Nephron (organoid): ENCODE results near the gene LRRC4C.

Experiments used
- H3K27ac Mint-ChIP-seq, 3 experiments: 2 replicates each; pipeline ENCODE4 v1.8.0; 2020; ENCODE audit warnings: mixed read lengths in 3 of 3, mild to moderate bottlenecking in 2 of 3, moderate library complexity in 1 of 3
- H3K27me3 Mint-ChIP-seq: 2 replicates; pipeline ENCODE4 v1.8.0; 2021; ENCODE audit warnings: low read depth, mild to moderate bottlenecking, moderate library complexity, mixed read lengths
- H3K36me3 Mint-ChIP-seq: 2 replicates; pipeline ENCODE4 v1.8.0; 2020; ENCODE audit warnings: low read depth, mixed read lengths
- H3K4me1 Mint-ChIP-seq: 2 replicates; pipeline ENCODE4 v1.8.0; 2020; ENCODE audit warnings: mixed read lengths
- H3K4me3 Mint-ChIP-seq, 3 experiments: 2 replicates each; pipeline ENCODE4 v1.8.0; 2020; ENCODE audit warnings: mild to moderate bottlenecking in 3 of 3, mixed read lengths in 3 of 3, moderate library complexity in 2 of 3
- H3K9me3 Mint-ChIP-seq: 2 replicates; pipeline ENCODE4 v1.8.0; 2020; ENCODE audit warnings: mixed read lengths
- CTCF ChIP-seq, 3 experiments: fragments of 200-600 bp; sonication (generic); IDR thresholded peaks; one replicate each; pipeline ENCODE4 v1.5.0; 2021; ENCODE audit warnings: antibody characterized with exemption in 3 of 3; ENCODE audit not compliant: unreplicated experiment in 3 of 3

Gene LRRC4C

GRCh38 chr11:40987776-40988435 lies 471.5 kb downstream of the LRRC4C start:
- H3K9me3 Mint-ChIP-seq: peaks cover 2% of the 10 kb centered on the region
- peaks cover 3% of the 10 kb centered on the region for H3K27me3 Mint-ChIP-seq
- TF ChIP-seq CTCF (IDR thresholded peaks at IDR 0.05; ENCODE audit: unreplicated experiment in 3 of 3): no peak
- no peaks in the 10 kb centered on the region for H3K36me3 Mint-ChIP-seq
- H3K27ac Mint-ChIP-seq: peak overlapping the region; percentile 1 to 38 (median 21)
- H3K4me1 Mint-ChIP-seq: no peaks in the 10 kb centered on the region
- no peak overlapping the region for H3K4me3 Mint-ChIP-seq

- Mint-ChIP-seq H3K4me3 (no peak overlapping the region), H3K27ac (no peak overlapping the region), H3K4me1 (no peaks in the 10 kb centered on the region), H3K36me3 (no peaks in the 10 kb centered on the region), H3K27me3 (peaks cover 3% of the 10 kb centered on the region), H3K9me3 (peaks cover 2% of the 10 kb centered on the region)
- no peak for TF ChIP-seq CTCF (IDR thresholded peaks at IDR 0.05; ENCODE audit: unreplicated experiment in 3 of 3)
Measured at GRCh38 chr11:40986320-40986719, 473.1 kb downstream of the LRRC4C start.

GRCh38 chr11:40975076-40975475 lies 484.4 kb downstream of the LRRC4C start:
- no peak overlapping the region for H3K4me3 Mint-ChIP-seq
- H3K4me1 Mint-ChIP-seq: no peaks in the 10 kb centered on the region
- no peaks in the 10 kb centered on the region for H3K27me3 Mint-ChIP-seq
- H3K27ac Mint-ChIP-seq: no peak overlapping the region
- H3K9me3 Mint-ChIP-seq: peaks cover 14% of the 10 kb centered on the region
- no peaks in the 10 kb centered on the region for H3K36me3 Mint-ChIP-seq
- no peak for TF ChIP-seq CTCF (IDR thresholded peaks at IDR 0.05; ENCODE audit: unreplicated experiment in 3 of 3)

GRCh38 chr11:40974186-40974795 lies 485.2 kb downstream of the LRRC4C start:
- H3K27me3 Mint-ChIP-seq: no peaks in the 10 kb centered on the region
- H3K4me1 Mint-ChIP-seq: no peaks in the 10 kb centered on the region
- H3K27ac Mint-ChIP-seq: no peak overlapping the region
- peaks cover 19% of the 10 kb centered on the region for H3K9me3 Mint-ChIP-seq
- TF ChIP-seq CTCF (IDR thresholded peaks at IDR 0.05; ENCODE audit: unreplicated experiment in 3 of 3): no peak
- no peak overlapping the region for H3K4me3 Mint-ChIP-seq
- H3K36me3 Mint-ChIP-seq: no peaks in the 10 kb centered on the region

- no peaks in the 10 kb centered on the region for H3K27me3 Mint-ChIP-seq
- no peak for TF ChIP-seq CTCF (IDR thresholded peaks at IDR 0.05; ENCODE audit: unreplicated experiment in 3 of 3)
- H3K4me1 Mint-ChIP-seq: peaks cover 5% of the 10 kb centered on the region
- no peaks in the 10 kb centered on the region for H3K36me3 Mint-ChIP-seq
- no peak overlapping the region for H3K4me3 Mint-ChIP-seq
- no peaks in the 10 kb centered on the region for H3K9me3 Mint-ChIP-seq
- H3K27ac Mint-ChIP-seq: no peak overlapping the region
Measured at GRCh38 chr11:40958707-40959106, 500.7 kb downstream of the LRRC4C start.

GRCh38 chr11:40952479-40952878 lies 507.0 kb downstream of the LRRC4C start:
- TF ChIP-seq CTCF (IDR thresholded peaks at IDR 0.05; ENCODE audit: unreplicated experiment in 3 of 3): no peak
- Mint-ChIP-seq H3K4me3 (no peak overlapping the region), H3K9me3 (no peaks in the 10 kb centered on the region), H3K36me3 (no peaks in the 10 kb centered on the region), H3K27ac (no peak overlapping the region), H3K4me1 (no peaks in the 10 kb centered on the region), H3K27me3 (no peaks in the 10 kb centered on the region)
